Upper lobe of right lung (tissue), 1 donor: ENCODE measurements around the gene TMEM229A. TPM values are rescaled to one million over a fixed set of nuclear protein-coding genes. Genes with fewer than 3 reads are reported as not detected.

Experiments used
- ATAC-seq: fragments of 200-7000 bp; cut with Tn5 transposase; one replicate; pipeline ENCODE4 v1.9.1; 2020; ENCODE audit warnings: mild to moderate bottlenecking, moderate library complexity
- DNase-seq: peaks from one replicate; pipeline ENCODE4 v3.0.0-alpha.2; 2020
- H3K27ac ChIP-seq: fragments of 200-600 bp; one replicate; pipeline ENCODE4 v1.8.0; 2022
- H3K27me3 ChIP-seq: fragments of 200-600 bp; one replicate; pipeline ENCODE4 v1.8.0; 2022; ENCODE audit warnings: mild to moderate bottlenecking
- H3K36me3 ChIP-seq: fragments of 200-600 bp; one replicate; pipeline ENCODE4 v1.8.0; 2022
- H3K4me1 ChIP-seq: fragments of 200-600 bp; one replicate; pipeline ENCODE4 v1.8.0; 2022
- H3K4me3 ChIP-seq: fragments of 200-600 bp; one replicate; pipeline ENCODE4 v1.8.0; 2022; ENCODE audit warnings: mild to moderate bottlenecking
- H3K9me3 ChIP-seq: fragments of 200-600 bp; one replicate; pipeline ENCODE4 v1.8.0; 2022
- CTCF ChIP-seq: fragments of 200-600 bp; IDR thresholded peaks from one replicate; pipeline ENCODE4 v1.8.0; 2022; ENCODE audit warnings: antibody characterized with exemption
- intact Hi-C: fragments of 100-400 bp; cut with DNase I; formaldehyde crosslinking; loops from one replicate; pipeline ENCODE4 v1.11.0; 2022
- total RNA-seq: library from RNA; stranded (reverse); fragmentation: NEBNext Ultra II Directional; extraction: Animal tissue kit (Norgen Biotek cat#: 25700); gene quantifications from one replicate; pipeline ENCODE4 v1.2.1, GENCODE V29; 2021
- donor health status: DM: no; HTN: yes; CAD: no; lungs with severe emphysema.

The TMEM229A gene
- total RNA-seq, 1 donor from 2014 or later, result not detected

GRCh38 chr7:123998921-123999320 lies 33.9 kb downstream of the TMEM229A start:
- no peak for ATAC-seq
- H3K36me3 ChIP-seq, result no peaks in the 10 kb centered on the region
- intact Hi-C loops, result no loop called here

GRCh38 chr7:123996327-123996625 lies 36.6 kb downstream of the TMEM229A start:
- TF ChIP-seq CTCF, result no peak
- H3K4me3 ChIP-seq, result no peak overlapping the region
- no peaks in the 10 kb centered on the region for H3K27me3 ChIP-seq
- no peak for ATAC-seq
- H3K27ac ChIP-seq, result no peak overlapping the region
- no peaks in the 10 kb centered on the region for H3K9me3 ChIP-seq
- no peaks in the 10 kb centered on the region for H3K36me3 ChIP-seq
- intact Hi-C loops, result no loop called here
- DNase-seq, result no peak
- no peaks in the 10 kb centered on the region for H3K4me1 ChIP-seq

More at GRCh38 chr7:123998921-123999320, 33.9 kb downstream of the TMEM229A start:
- DNase-seq, result no peak
- H3K9me3 ChIP-seq, result peaks cover 6% of the 10 kb centered on the region
- no peak overlapping the region for H3K4me3 ChIP-seq
- TF ChIP-seq CTCF, result no peak
- H3K27ac ChIP-seq, result no peak overlapping the region
- no peaks in the 10 kb centered on the region for H3K4me1 ChIP-seq
- H3K27me3 ChIP-seq, result no peaks in the 10 kb centered on the region

GRCh38 chr7:123995617-123996326 lies 37.1 kb downstream of the TMEM229A start:
- Histone ChIP-seq H3K4me3 (no peak overlapping the region), H3K4me1 (no peaks in the 10 kb centered on the region), H3K27me3 (no peaks in the 10 kb centered on the region), H3K36me3 (no peaks in the 10 kb centered on the region), H3K9me3 (no peaks in the 10 kb centered on the region), H3K27ac (no peak overlapping the region)
- DNase-seq, result no peak
- ATAC-seq, result no peak
- intact Hi-C loops, result no loop called here
- TF ChIP-seq CTCF, result no peak

- no peak overlapping the region for H3K27ac ChIP-seq
- H3K36me3 ChIP-seq, result no peaks in the 10 kb centered on the region
- no peaks in the 10 kb centered on the region for H3K27me3 ChIP-seq
- no peak overlapping the region for H3K4me3 ChIP-seq
- no peak for TF ChIP-seq CTCF
- H3K9me3 ChIP-seq, result no peaks in the 10 kb centered on the region
- DNase-seq, result no peak
- no peaks in the 10 kb centered on the region for H3K4me1 ChIP-seq
- ATAC-seq, result no peak
- intact Hi-C loops, result no loop called here
Measured at GRCh38 chr7:123994449-123994848, 38.4 kb downstream of the TMEM229A start.

GRCh38 chr7:123993996-123994395 lies 38.9 kb downstream of the TMEM229A start:
- H3K4me3 ChIP-seq, result no peak overlapping the region
- intact Hi-C loops, result no loop called here
- no peak for TF ChIP-seq CTCF

More at GRCh38 chr7:123993996-123994395, 38.9 kb downstream of the TMEM229A start:
- Histone ChIP-seq H3K36me3 (no peaks in the 10 kb centered on the region), H3K27ac (no peak overlapping the region), H3K27me3 (no peaks in the 10 kb centered on the region), H3K9me3 (no peaks in the 10 kb centered on the region), H3K4me1 (no peaks in the 10 kb centered on the region)
- DNase-seq, result no peak
- ATAC-seq, result no peak
